HG02678 (cell line): ENCODE measurements around the gene ABCD1.

Experiments used
- ATAC-seq: cut with Tn5 transposase; IDR thresholded peaks from one replicate; pipeline ENCODE4 v1.9.1; 2021; ENCODE audit warnings: mild to moderate bottlenecking, moderate library complexity; ENCODE audit not compliant: unreplicated experiment

ABCD1 gene

DNA sequence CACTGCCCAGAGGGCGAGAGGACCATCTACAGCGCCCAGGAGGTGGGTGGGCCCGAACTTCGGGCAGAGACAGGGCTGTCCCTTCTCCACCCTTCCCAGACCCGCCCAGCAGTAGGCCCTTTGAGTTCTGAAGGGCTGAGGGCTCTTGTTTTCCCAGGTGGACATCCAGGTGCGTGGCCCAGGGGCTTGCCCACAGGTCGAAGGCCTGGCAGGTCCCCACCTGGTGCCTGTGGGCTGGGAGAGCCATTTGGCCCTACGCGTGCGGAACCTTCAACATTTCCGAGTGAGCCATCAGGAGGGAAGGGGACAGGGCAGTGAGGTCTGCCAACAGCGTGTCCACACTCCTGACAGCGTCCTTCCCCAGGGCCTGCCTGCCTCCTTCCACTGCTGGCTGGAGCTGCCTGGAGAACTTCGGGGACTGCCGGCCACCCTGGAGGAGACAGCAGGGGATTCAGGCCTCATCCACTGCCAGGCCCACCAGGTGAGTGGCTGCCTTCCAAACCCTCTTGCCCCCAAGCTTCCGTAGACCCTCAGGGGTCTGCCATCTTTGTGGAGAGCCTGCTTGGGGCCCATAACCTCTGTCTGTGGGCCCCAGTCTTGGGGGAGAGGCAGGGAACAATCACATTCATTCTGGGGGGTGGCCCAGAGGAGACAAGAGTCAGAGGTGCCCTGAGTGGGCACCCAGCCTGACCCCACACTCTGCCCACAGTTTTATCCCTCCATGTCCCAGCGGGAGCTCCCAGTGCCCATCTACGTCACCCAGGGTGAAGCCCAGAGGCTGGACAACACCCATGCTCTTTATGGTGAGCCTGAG is 46.2 kb downstream of the ABCD1 start:
- no peak for ATAC-seq

DNA sequence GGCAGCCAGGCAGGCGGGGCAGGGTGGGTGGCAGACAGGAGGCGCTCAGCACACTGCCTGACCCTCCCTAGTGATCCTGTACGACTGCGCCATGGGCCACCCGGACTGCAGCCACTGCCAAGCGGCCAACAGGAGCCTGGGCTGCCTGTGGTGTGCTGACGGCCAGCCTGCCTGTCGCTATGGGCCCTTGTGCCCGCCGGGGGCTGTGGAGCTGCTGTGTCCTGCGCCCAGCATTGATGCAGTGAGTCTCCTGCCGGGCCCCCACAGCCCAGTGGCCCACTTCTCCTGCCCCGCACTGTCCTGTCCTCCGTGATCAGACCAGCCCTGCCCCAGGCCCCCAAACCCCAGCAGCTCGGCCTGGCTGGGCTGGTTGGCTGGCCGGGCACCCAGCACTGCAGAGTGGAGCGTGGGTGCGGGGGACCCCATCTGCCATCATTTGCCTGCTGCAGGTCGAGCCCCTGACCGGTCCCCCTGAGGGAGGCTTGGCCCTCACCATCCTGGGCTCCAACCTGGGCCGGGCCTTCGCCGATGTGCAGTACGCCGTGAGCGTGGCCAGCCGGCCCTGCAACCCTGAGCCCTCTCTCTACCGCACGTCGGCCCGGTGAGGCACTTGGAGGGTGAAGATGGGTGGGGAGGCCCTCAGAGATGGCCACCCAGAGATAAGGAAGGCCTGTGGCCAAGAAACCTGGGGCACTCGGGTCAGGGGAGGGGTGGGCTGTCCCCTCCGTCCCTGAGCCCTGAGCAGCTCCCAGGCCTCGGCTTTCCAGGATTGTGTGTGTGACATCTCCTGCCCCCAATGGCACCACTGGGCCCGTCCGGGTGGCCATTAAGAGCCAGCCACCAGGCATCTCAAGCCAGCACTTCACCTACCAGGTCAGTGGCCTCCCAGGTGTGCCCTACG is 47.0 kb downstream of the ABCD1 start:
- ATAC-seq = no peak

DNA sequence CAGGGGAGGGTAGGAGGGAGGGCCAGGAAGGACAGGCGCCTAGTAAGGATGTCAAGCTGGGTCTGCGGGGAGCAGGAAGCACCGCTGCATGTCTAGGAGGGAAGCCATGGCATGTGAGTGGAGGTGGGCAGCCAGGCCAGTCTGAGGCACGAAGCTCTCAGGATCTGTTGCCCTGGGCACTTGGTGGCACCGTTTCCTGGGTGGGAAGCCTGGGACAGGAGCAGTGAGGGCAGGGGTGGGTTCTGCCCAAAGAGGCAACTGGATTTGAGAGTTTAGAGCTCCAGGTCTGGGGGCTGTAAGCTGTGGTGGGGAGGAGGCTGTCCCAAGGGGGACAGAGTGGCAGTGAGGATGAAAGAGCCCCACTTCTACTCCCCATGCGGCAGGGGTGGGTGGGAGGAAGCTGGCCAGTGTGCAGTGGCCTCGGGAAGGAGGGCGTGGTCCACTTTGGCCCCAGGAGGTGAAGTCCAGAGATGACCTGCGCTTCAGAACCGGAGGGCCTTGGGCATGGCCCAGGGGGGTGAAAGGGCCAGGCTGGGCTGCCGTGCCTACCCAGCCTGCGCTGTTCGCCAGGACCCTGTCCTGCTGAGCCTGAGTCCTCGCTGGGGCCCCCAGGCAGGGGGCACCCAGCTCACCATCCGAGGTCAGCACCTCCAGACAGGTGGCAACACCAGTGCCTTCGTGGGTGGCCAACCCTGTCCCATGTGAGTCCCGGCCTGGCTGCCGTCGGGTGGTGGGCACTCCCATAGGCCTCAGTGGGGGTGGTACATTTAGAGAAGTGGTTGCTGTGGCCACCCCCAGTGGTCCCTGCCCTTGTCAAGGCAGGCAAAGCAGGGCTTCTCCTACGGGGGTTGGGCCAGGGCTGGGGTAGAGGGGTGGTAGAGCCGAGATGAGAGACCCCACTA is 47.9 kb downstream of the ABCD1 start:
- ATAC-seq = no peak

DNA sequence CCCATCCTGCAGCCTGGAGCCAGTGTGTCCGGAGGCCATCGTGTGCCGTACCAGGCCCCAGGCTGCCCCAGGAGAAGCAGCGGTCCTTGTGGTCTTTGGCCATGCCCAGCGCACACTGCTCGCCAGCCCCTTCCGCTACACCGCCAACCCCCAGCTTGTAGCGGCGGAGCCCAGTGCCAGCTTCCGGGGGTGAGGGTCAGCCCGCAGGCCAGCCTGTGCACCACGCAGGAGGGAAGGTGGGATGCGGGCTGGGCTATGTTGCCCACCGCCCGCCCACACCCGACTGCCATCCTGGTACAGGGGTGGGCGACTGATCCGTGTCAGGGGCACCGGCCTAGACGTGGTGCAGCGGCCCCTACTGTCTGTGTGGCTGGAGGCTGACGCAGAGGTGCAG is 48.6 kb downstream of the ABCD1 start:
- ATAC-seq = no peak

DNA sequence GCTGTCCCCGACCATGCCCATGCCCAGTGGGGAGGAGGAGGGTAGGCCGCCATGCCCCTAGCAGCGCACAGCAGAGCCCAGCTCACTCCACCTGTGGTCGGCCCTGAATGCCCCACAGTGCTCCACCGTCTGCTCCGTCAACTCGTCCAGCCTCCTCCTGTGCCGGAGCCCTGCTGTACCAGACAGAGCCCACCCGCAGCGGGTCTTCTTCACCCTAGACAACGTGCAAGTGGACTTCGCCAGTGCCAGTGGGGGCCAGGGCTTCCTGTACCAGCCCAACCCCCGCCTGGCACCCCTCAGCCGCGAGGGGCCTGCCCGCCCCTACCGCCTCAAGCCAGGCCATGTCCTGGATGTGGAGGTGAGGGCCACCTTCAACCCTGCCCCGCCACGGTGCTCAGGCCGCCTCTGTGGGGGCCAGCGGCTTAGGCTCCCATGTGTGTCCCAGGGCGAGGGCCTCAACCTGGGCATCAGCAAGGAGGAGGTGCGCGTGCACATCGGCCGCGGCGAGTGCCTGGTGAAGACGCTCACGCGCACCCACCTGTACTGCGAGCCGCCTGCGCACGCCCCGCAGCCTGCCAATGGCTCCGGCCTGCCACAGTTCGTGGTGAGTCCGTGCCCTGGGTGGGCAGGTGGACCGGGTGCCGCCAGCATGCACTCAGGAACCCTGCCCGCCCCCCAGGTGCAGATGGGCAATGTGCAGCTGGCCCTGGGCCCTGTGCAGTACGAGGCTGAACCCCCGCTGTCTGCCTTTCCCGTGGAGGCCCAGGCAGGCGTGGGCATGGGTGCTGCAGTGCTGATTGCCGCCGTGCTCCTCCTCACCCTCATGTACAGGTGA is 49.3 kb downstream of the ABCD1 start:
- no peak for ATAC-seq

DNA sequence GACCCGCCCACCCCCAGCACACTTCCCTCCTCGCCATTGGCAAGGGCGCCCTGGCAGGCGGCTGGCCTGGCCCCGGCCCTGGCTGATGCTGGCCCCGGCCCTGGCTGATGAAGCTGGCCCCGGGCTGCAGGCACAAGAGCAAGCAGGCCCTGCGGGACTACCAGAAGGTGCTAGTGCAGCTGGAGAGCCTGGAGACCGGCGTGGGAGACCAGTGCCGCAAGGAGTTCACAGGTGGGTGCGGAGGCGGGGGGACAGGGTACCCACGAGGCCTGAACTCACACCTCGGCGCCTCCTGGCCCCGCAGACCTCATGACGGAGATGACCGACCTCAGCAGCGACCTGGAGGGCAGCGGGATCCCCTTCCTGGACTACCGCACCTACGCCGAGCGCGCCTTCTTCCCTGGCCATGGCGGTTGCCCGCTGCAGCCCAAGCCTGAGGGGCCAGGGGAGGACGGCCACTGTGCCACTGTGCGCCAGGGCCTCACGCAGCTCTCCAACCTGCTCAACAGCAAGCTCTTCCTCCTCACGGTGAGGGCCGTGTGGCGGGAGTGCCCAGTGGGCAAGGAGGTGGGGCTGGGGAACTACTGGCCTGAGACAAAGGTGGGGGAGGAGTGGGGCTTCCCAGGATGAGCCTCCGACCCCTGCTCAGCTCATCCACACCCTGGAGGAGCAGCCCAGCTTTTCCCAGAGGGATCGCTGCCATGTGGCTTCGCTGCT is 50.1 kb downstream of the ABCD1 start:
- ATAC-seq = no peak

DNA sequence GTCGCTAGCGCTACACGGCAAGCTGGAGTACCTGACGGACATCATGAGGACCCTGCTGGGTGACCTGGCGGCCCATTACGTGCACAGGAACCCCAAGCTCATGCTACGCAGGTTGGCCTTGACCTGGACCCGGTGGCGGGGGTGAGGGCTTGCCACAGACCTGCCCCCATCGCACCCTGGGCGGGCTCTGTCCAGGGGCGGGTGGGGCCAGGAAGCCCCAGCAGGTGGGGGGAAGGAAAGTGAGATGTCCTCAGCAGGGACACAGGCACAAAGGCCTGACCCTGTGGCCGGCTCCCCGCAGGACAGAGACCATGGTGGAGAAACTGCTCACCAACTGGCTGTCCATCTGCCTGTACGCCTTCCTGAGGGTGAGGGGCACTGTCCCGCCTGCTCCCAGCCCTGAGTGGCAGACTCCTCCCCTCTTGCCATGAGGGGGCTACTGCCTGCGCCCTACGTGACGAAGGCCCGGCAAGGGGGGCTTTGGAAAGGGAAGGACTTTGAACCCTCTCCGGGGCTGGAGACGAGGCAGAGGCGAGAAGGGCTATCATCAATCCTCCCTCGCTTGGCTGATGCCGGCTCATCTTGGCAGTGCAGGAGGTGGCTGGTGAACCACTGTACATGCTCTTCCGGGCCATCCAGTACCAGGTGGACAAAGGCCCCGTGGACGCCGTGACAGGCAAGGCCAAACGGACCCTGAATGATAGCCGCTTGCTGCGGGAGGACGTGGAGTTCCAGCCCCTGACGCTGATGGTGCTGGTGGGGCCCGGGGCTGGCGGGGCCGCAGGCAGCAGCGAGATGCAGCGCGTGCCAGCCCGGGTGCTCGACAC is 50.9 kb downstream of the ABCD1 start:
- no peak for ATAC-seq

DNA sequence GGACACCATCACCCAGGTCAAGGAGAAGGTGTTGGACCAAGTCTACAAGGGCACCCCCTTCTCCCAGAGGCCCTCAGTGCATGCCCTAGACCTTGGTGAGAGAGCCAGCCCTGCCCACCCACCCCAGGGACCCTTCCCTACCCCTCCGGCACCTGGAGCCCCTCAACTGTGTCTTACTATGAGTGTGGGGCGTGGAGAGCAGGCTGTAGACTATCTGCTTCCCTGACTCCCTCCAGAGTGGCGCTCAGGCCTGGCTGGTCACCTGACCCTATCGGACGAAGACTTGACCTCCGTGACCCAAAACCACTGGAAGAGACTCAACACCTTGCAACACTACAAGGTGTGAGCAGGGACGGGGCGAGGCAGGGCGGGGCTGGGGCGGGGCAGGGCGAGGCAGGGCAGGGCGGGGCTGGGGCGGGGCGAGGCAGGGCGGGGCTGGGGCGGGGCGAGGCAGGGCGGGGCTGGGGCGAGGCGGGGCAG is 51.5 kb downstream of the ABCD1 start:
- ATAC-seq = no peak

DNA sequence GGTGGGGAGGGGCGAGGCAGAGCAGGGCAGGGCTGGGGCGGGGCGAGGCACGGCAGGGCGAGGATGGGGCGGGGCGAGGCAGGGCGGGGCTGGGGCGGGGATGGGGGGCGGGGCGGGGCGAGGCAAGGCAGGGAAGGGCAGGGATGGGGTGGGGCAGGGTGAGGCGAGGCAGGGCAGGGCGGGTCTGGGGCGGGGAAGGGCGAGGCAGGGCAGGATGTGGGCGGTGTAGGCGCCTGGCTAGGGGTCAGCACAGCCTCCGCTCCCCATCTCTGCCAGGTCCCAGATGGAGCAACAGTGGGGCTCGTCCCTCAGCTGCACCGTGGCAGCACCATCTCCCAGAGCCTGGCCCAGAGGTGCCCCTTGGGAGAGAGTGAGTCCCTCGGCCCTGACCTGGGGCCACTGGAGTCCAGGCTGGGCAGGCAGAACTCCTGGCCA is 52.0 kb downstream of the ABCD1 start:
- no peak for ATAC-seq

DNA sequence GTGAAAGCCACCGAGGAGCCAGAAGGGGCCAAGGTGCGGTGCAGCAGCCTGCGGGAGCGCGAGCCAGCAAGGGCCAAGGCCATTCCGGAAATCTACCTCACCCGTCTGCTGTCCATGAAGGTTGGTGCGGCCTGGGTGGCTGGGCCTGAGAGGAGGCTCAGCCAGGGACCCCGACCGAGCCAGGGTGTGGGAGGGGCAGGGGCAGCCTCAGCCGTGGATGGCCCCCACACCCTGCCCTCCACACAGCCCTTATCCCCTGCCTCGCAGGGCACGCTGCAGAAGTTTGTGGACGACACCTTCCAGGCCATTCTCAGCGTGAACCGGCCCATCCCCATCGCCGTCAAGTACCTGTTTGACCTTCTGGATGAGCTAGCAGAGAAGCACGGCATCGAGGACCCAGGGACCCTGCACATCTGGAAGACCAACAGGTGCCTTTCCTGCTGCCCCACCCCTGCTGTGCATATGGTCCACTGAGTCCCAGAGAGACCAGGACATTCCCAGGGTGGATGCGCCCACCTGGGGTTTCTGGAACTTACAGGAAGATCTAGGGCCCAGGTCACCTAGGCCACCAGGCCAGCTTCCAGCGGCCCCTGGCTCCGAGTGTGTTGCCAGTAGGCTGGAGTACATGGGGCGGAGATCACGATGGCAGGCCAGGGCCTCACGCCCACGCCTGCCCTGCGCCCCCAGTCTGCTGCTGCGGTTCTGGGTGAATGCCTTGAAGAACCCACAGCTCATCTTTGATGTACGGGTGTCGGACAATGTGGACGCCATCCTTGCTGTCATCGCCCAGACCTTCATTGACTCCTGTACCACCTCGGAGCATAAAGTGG is 52.8 kb downstream of the ABCD1 start:
- ATAC-seq = no peak

DNA sequence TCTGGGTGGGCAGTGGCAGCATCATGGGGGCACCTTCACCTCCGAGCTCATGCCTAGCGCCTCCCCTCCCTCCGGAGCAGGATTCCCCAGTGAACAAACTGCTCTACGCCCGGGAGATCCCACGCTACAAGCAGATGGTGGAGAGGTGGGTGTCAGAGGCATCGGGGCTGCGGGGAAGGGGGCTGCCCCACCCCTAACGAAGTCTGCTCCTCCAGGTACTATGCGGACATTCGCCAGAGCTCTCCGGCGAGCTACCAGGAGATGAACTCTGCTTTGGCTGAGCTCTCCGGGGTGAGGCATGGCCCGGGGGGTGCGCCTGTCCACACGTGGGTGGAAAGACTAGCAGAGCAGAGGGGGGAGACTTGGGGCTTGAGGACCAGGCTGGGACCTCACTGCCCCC is 53.5 kb downstream of the ABCD1 start:
- ATAC-seq = no peak

DNA sequence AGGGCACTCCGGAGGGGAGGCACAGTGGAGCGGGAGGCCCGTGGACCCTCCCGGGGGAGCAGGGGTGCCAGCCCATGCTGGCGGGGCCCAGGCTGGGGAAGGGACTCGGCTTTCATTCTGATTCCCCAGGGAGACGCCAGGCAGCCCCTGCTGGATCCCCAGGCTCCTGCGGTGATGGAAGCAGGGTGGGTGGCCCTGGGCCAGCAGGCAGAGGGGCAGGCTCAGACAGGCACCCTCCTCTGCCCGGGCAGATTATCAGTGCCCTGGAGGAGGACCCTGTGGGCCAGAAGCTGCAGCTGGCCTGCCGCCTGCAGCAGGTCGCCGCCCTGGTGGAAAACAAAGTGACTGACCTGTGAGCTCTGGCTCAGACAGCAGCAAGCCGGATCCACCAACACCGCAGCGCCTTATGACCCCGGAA is 54.0 kb downstream of the ABCD1 start:
- ATAC-seq = no peak

DNA sequence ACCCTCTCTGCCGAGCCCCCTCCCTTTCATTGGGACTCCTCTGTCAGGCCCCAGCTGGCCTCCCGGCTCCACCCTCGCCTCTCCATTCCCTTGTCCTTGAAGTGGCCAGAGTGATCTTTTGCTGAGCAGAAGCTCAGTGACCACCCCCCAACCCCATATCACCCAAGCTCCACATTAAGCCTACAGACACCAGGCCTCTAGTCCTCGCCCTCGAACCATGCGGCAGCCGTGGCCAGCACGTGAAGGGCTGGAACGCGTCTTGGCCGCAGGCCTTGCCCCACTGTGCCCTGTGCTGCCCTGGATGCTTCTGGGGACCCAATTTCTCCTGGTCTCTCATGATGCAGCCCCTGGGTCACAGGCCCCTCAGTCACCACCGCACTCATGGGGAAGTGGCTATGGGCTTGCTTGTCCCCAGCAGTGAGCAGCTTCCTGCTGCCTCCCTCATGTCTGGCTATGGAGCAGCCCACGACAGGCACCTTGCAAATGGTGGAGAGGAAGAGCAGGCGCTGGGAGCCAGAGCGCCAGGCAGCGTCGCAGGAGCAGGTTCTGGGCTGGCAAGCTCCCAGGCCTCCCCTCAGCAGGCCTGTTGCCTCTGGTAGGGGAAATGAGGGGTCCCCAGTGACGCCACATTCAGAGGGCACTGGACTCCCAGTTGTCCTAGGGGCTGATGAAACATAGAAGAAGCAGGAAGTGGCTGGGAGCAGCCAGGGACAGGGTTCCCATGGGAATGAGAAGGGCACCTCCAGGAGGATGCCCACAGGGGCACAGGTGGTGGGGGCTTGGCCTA is 55.4 kb downstream of the ABCD1 start:
- no peak for ATAC-seq

DNA sequence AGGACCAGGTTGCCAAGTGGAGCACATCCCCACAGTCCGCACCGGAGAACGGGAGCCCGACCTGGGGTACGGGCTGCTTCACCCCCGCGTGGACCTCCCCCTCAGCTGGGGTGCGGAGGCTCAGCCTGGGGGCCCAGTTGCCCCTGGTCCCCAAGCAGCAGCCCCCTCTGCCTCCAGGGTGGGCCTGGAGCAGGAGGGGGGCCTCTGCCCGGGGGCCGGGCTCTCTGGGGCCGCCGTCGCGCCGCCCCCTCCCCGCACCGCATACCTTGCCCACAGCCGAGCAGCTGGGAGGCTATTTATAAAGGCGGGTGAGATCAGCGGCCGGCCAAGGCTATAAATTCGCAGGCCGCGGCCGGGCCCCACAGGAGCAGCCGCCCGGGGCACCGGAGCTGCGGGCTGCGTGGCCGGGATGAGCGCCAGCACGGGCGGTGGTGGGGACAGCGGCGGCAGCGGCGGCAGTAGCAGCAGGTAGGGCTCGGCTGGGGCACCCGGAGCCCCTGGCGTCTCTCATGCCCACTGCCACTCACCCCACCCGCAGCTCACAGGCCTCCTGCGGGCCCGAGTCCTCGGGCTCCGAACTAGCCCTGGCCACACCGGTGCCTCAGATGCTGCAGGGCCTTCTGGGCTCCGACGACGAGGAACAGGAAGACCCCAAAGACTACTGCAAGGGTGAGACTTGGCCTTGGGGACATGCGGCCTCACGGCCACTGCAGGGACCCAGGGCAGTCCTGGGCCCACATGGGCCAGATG is 56.2 kb downstream of the ABCD1 start, which contains the start of gene SRPK3:
Gene SRPK3, plus strand, starts transcription at position 364 of the 750 bp plus-strand sequence. Its CDS starts 46 bp downstream, at position 410.
- no peak for ATAC-seq

DNA sequence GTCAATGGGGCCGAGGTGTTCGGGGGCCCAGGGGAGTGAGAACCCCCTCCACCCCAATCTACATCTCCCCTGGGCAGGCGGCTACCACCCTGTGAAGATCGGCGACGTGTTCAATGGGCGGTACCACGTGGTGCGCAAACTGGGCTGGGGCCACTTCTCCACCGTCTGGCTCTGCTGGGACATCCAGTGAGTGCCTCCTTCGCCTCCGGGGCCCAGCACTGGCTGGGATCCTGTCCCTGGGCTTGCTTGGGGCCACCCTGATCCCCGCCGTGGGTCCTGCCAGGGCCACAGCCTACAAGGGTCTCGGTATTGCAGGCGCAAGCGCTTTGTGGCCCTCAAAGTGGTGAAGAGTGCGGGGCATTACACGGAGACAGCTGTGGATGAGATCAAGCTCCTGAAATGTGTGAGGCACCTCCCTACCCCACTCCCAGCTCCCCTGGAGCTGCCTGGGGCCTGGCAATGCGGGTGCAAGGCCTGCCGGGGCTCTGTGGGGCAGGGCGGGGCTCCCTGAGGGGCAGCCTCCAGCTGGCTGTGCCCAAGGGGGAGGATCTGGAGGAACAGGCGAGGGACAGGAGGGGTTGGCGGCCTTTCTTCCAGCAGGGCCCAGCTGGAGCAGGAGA is 56.9 kb downstream of the ABCD1 start:
- no peak for ATAC-seq
